H9 (cell line): ENCODE results near the gene AMIGO1. TPM values are rescaled to one million over a fixed set of nuclear protein-coding genes. Genes with fewer than 3 reads are reported as not detected.

Experiments used
- DNase-seq: peaks from one replicate; pipeline ENCODE4 v3.0.0-alpha.2; 2017
- H2AFZ ChIP-seq: one replicate; pipeline ENCODE4 v1.6.1; 2013; ENCODE audit warnings: mild to moderate bottlenecking, low read length, control low read depth, moderate library complexity
- H2AK5ac ChIP-seq: 2 replicates; pipeline ENCODE4 v1.6.1; 2013; ENCODE audit warnings: low read length, control low read depth, mixed read lengths; ENCODE audit not compliant: insufficient read length
- H2BK120ac ChIP-seq: one replicate; pipeline ENCODE4 v1.6.1; 2013; ENCODE audit warnings: low read depth, mild to moderate bottlenecking, low read length, control low read depth, inconsistent platforms; ENCODE audit not compliant: poor library complexity, severe bottlenecking
- H2BK12ac ChIP-seq: 2 replicates; pipeline ENCODE4 v1.6.1; 2013; ENCODE audit warnings: low read length, control low read depth, mixed read lengths, low read depth; ENCODE audit not compliant: insufficient read length
- H2BK15ac ChIP-seq: 2 replicates; pipeline ENCODE4 v1.6.1; 2013; ENCODE audit warnings: low read depth, low read length, control low read depth
- H2BK20ac ChIP-seq: one replicate; pipeline ENCODE4 v1.6.1; 2013; ENCODE audit warnings: low read depth, mild to moderate bottlenecking, low read length, control low read depth, inconsistent platforms; ENCODE audit not compliant: poor library complexity, severe bottlenecking
- H2BK5ac ChIP-seq: 2 replicates; pipeline ENCODE4 v1.6.1; 2013; ENCODE audit warnings: low read length, control low read depth, mixed read lengths; ENCODE audit not compliant: insufficient read length
- H3K14ac ChIP-seq: 2 replicates; pipeline ENCODE4 v1.6.1; 2013; ENCODE audit warnings: low read length, control low read depth; ENCODE audit not compliant: insufficient read depth
- H3K18ac ChIP-seq: 2 replicates; pipeline ENCODE4 v1.6.1; 2013; ENCODE audit warnings: low read depth, mild to moderate bottlenecking, mixed read lengths, low read length, control low read depth; ENCODE audit not compliant: insufficient read length
- H3K23ac ChIP-seq: 2 replicates; pipeline ENCODE4 v1.6.1; 2013; ENCODE audit warnings: low read length, control low read depth, mixed read lengths, low read depth; ENCODE audit not compliant: insufficient read length
- H3K23me2 ChIP-seq: 2 replicates; pipeline ENCODE4 v1.6.1; 2013; ENCODE audit warnings: low read depth, mild to moderate bottlenecking, mixed read lengths, low read length, control low read depth; ENCODE audit not compliant: insufficient read length, poor library complexity, severe bottlenecking
- H3K27ac ChIP-seq: 2 replicates; pipeline ENCODE4 v1.5.1; 2013; ENCODE audit warnings: low read length, control low read depth, mixed read lengths, low read depth; ENCODE audit not compliant: insufficient read length
- H3K27me3 ChIP-seq: 2 replicates; pipeline ENCODE4 v1.6.1; 2013; ENCODE audit warnings: low read length, control low read depth, inconsistent platforms; ENCODE audit not compliant: insufficient read depth
- H3K4ac ChIP-seq: 2 replicates; pipeline ENCODE4 v1.6.1; 2013; ENCODE audit warnings: low read depth, mild to moderate bottlenecking, control low read depth, inconsistent platforms, low read length, moderate library complexity
- H3K4me1 ChIP-seq: 2 replicates; pipeline ENCODE4 v1.6.1; 2013; ENCODE audit warnings: low read length, control low read depth, inconsistent platforms; ENCODE audit not compliant: insufficient read depth
- H3K4me2 ChIP-seq: 2 replicates; pipeline ENCODE4 v1.6.1; 2013; ENCODE audit warnings: low read length, control low read depth, mixed read lengths; ENCODE audit not compliant: insufficient read length, insufficient read depth
- H3K56ac ChIP-seq: 2 replicates; pipeline ENCODE4 v1.6.1; 2013; ENCODE audit warnings: low read depth, mild to moderate bottlenecking, mixed read lengths, low read length, control low read depth; ENCODE audit not compliant: insufficient read length
- H3K79me1 ChIP-seq: 2 replicates; pipeline ENCODE4 v1.6.1; 2013; ENCODE audit warnings: low read depth, mild to moderate bottlenecking, moderate library complexity, low read length, control low read depth, inconsistent platforms; ENCODE audit not compliant: insufficient read depth, poor library complexity, severe bottlenecking
- H3K79me2 ChIP-seq: 2 replicates; pipeline ENCODE4 v1.6.1; 2013; ENCODE audit warnings: low read length, control low read depth, inconsistent platforms; ENCODE audit not compliant: insufficient read depth
- H3K9ac ChIP-seq: 2 replicates; pipeline ENCODE4 v1.6.1; 2013; ENCODE audit warnings: low read length, control low read depth, mixed read lengths; ENCODE audit not compliant: insufficient read length; ENCODE audit errors: extremely low read depth
- H3K9me3 ChIP-seq: one replicate; pipeline ENCODE4 v1.6.1; 2013; ENCODE audit warnings: low read depth, low read length, inconsistent platforms; ENCODE audit not compliant: control insufficient read depth
- H3T11ph ChIP-seq: one replicate; pipeline ENCODE4 v1.6.1; 2013; ENCODE audit warnings: mild to moderate bottlenecking, low read length, control low read depth, inconsistent platforms
- H4K20me1 ChIP-seq: one replicate; pipeline ENCODE4 v1.6.1; 2013; ENCODE audit not compliant: control insufficient read depth, insufficient read length, insufficient read depth
- H4K5ac ChIP-seq: 2 replicates; pipeline ENCODE4 v1.6.1; 2013; ENCODE audit warnings: low read depth, mild to moderate bottlenecking, mixed read lengths, low read length, control low read depth; ENCODE audit not compliant: insufficient read length
- H4K8ac ChIP-seq: replicated peaks from 2 replicates; pipeline ENCODE4 v1.6.1; 2013; ENCODE audit warnings: low read length, control low read depth, mixed read lengths, low read depth; ENCODE audit not compliant: insufficient read length
- H4K91ac ChIP-seq: 2 replicates; pipeline ENCODE4 v1.6.1; 2013; ENCODE audit warnings: low read depth, mild to moderate bottlenecking, moderate library complexity, mixed read lengths, low read length, control low read depth; ENCODE audit not compliant: insufficient read length
- H3K27ac Mint-ChIP-seq, 3 experiments: 2 replicates in 2 of 3; 3 replicates in 1 of 3; pipeline ENCODE4 v1.8.0; 2020 to 2021; ENCODE audit warnings: mixed read lengths in 3 of 3, mild to moderate bottlenecking in 1 of 3, moderate library complexity in 1 of 3
- H3K27me3 Mint-ChIP-seq: 2 replicates; pipeline ENCODE4 v1.8.0; 2021; ENCODE audit warnings: low read depth, mild to moderate bottlenecking, moderate library complexity, mixed read lengths
- H3K36me3 Mint-ChIP-seq, 3 experiments: 2 replicates in 2 of 3; 3 replicates in 1 of 3; pipeline ENCODE4 v1.8.0; 2020 to 2021; ENCODE audit warnings: low read depth in 3 of 3, mixed read lengths in 3 of 3; ENCODE audit not compliant: insufficient read depth in 1 of 3
- H3K4me1 Mint-ChIP-seq, 2 experiments: 2 replicates each; pipeline ENCODE4 v1.8.0; 2020; ENCODE audit warnings: mixed read lengths in 2 of 2
- H3K4me3 Mint-ChIP-seq, 2 experiments: 2 replicates in 1 of 2; 3 replicates in 1 of 2; pipeline ENCODE4 v1.8.0; 2020 to 2021; ENCODE audit warnings: mild to moderate bottlenecking in 2 of 2, mixed read lengths in 2 of 2, moderate library complexity in 1 of 2
- H3K9me3 Mint-ChIP-seq, 2 experiments: 2 replicates in 1 of 2; 3 replicates in 1 of 2; pipeline ENCODE4 v1.8.0; 2020; ENCODE audit warnings: mild to moderate bottlenecking in 2 of 2, mixed read lengths in 2 of 2, moderate library complexity in 1 of 2
- WGBS: extraction: QIAGEN DNeasy Blood & Tissue Kit; methylation state at CpG from one replicate; pipeline ENCODE4 v1.1.7; 2013; ENCODE audit warnings: missing lambda C conversion rate, low lambda C conversion rate, mixed read lengths; ENCODE audit not compliant: insufficient read length; ENCODE audit errors: extremely low coverage; 5-methylcytosine and 5-hydroxymethylcytosine counted together
- total RNA-seq: library from RNA; stranded (reverse); gene quantifications from 2 replicates; pipeline ENCODE4 v1.2.1, GENCODE V29; 2021
- TF ChIP-seq, protein P1 (sequence below): fragments of 200-600 bp; sonication (generic); conservative IDR thresholded peaks from 3 replicates; pipeline ENCODE4 v1.8.0; 2021; ENCODE audit warnings: antibody characterized with exemption, mild to moderate bottlenecking

AMIGO1 gene
- total RNA-seq, 1 experiment from 2014 or later: 4.1 TPM

DNA sequence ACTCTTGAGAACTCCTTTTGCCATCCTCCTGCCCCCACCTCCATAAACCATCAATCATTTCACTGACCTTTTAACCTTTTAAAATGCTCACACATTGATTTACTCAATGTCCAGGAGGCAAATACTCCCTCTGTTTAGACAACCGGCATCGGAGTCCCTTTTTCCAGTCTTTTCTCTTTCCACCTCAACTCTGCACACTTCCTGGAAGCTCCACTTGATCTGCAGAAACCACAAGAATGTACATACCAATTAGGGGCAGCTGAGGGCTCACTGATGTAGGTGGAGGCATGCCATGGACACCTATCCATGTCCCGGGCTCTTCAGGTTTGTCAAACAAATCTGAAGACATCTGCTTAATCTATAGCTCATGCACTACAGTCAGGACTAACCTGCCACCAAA lies 5.3 kb upstream of the AMIGO1 start:
- H2BK20ac ChIP-seq: no peak overlapping the region
- H3K79me1 ChIP-seq: no peaks in the 10 kb centered on the region
- H3K4ac ChIP-seq: no peak overlapping the region
- no peak overlapping the region for H3K27ac ChIP-seq
- no peak overlapping the region for H2BK5ac ChIP-seq
- H2BK12ac ChIP-seq: no peak overlapping the region
- Mint-ChIP-seq H3K36me3 (no peaks in the 10 kb centered on the region), H3K27ac (no peak overlapping the region), H3K27me3 (peaks cover 39% of the 10 kb centered on the region), H3K4me3 (no peak overlapping the region), H3K4me1 (peaks cover 5 to 7% of the 10 kb centered on the region in 2 experiments), H3K9me3 (no peaks in the 10 kb centered on the region)
- no peak overlapping the region for H2AK5ac ChIP-seq
- no peak overlapping the region for H2BK15ac ChIP-seq
- WGBS: no CpG with 5 or more reads among the region's 3 CpGs
- no peak overlapping the region for H4K91ac ChIP-seq
- H4K8ac ChIP-seq: no peak overlapping the region
- H2BK120ac ChIP-seq: no peak overlapping the region
- peaks cover 5% of the 10 kb centered on the region for H3K23me2 ChIP-seq
- no peak overlapping the region for H3K56ac ChIP-seq
- H3K23ac ChIP-seq: no peak overlapping the region
- H4K20me1 ChIP-seq: no peaks in the 10 kb centered on the region
- H3K9me3 ChIP-seq: no peaks in the 10 kb centered on the region
- no peak overlapping the region for H3T11ph ChIP-seq
- H3K9ac ChIP-seq: no peak overlapping the region
- H3K27me3 ChIP-seq: peaks cover 2% of the 10 kb centered on the region; the same call in 1 of the 2 replicates
- no peak overlapping the region for H3K18ac ChIP-seq
- TF ChIP-seq, protein P1, sequence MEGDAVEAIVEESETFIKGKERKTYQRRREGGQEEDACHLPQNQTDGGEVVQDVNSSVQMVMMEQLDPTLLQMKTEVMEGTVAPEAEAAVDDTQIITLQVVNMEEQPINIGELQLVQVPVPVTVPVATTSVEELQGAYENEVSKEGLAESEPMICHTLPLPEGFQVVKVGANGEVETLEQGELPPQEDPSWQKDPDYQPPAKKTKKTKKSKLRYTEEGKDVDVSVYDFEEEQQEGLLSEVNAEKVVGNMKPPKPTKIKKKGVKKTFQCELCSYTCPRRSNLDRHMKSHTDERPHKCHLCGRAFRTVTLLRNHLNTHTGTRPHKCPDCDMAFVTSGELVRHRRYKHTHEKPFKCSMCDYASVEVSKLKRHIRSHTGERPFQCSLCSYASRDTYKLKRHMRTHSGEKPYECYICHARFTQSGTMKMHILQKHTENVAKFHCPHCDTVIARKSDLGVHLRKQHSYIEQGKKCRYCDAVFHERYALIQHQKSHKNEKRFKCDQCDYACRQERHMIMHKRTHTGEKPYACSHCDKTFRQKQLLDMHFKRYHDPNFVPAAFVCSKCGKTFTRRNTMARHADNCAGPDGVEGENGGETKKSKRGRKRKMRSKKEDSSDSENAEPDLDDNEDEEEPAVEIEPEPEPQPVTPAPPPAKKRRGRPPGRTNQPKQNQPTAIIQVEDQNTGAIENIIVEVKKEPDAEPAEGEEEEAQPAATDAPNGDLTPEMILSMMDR: no peak
- no peak for DNase-seq
- H3K4me2 ChIP-seq: no peak overlapping the region
- no peaks in the 10 kb centered on the region for H3K79me2 ChIP-seq
- no peak overlapping the region for H2AFZ ChIP-seq
- no peak overlapping the region for H4K5ac ChIP-seq
- H3K14ac ChIP-seq: no peak overlapping the region
- H3K4me1 ChIP-seq: peaks cover 3% of the 10 kb centered on the region; the same call in 1 of the 2 replicates
